SJSA1 (cell line): ENCODE results near the gene SLC25A26. TPM values are rescaled to one million over a fixed set of nuclear protein-coding genes. Genes with fewer than 3 reads are reported as not detected.

Source experiments
- DNase-seq, 2 experiments: peaks; one replicate each; pipeline ENCODE4 v3.0.0-alpha.2; 2015 to 2020; ENCODE audit warnings: low spot score in 2 of 2, low read depth in 1 of 2
- H3K27ac ChIP-seq: fragments of 250-450 bp; sonication (Bioruptor Pico); 2 replicates; pipeline ENCODE4 v1.5.1; 2020; ENCODE audit warnings: mild to moderate bottlenecking, moderate library complexity
- H3K27me3 ChIP-seq: fragments of 250-450 bp; sonication (Bioruptor Pico); replicated peaks from 2 replicates; pipeline ENCODE4 v1.5.1; 2020; ENCODE audit warnings: mild to moderate bottlenecking, moderate library complexity
- H3K36me3 ChIP-seq: fragments of 250-450 bp; sonication (Bioruptor Pico); 2 replicates; pipeline ENCODE4 v1.5.1; 2020; ENCODE audit warnings: mild to moderate bottlenecking
- H3K4me1 ChIP-seq: fragments of 250-450 bp; sonication (Bioruptor Pico); replicated peaks from 2 replicates; pipeline ENCODE4 v1.6.1; 2021; ENCODE audit warnings: mild to moderate bottlenecking
- H3K4me3 ChIP-seq: fragments of 250-450 bp; sonication (Bioruptor Pico); 2 replicates; pipeline ENCODE4 v1.5.1; 2020; ENCODE audit warnings: mild to moderate bottlenecking
- H3K9me3 ChIP-seq: fragments of 250-450 bp; sonication (Bioruptor Pico); replicated peaks from 2 replicates; pipeline ENCODE4 v1.5.1; 2020; ENCODE audit warnings: mild to moderate bottlenecking
- total RNA-seq: library from RNA; depleted of rRNA; stranded (reverse); fragments of >200 nt; shearing (Covaris generic); gene quantifications from 2 replicates; pipeline ENCODE4 v1.2.3, GENCODE V29; 2014

The SLC25A26 gene
- total RNA-seq, 1 experiment from 2014 or later = 16.0 TPM

GRCh38 chr3:66335671-66336070 is 114.9 kb downstream of the SLC25A26 start:
- H3K36me3 ChIP-seq = no peaks in the 10 kb centered on the region; the same call in 1 of the 2 replicates
- H3K4me1 ChIP-seq = peaks cover 36% of the 10 kb centered on the region
- H3K27me3 ChIP-seq = no peaks in the 10 kb centered on the region
- H3K27ac ChIP-seq = peak overlapping the region; percentile 77
- no peaks in the 10 kb centered on the region for H3K9me3 ChIP-seq
- no peak overlapping the region for H3K4me3 ChIP-seq
- no peak for DNase-seq

GRCh38 chr3:66336333-66336766 is 115.5 kb downstream of the SLC25A26 start:
- H3K27me3 ChIP-seq = no peaks in the 10 kb centered on the region
- no peaks in the 10 kb centered on the region for H3K9me3 ChIP-seq
- H3K4me3 ChIP-seq = no peak overlapping the region
- DNase-seq = peak in 1 of 2 experiments; percentile 76
- peak overlapping the region; percentile 77 for H3K27ac ChIP-seq
- peaks cover 42% of the 10 kb centered on the region for H3K4me1 ChIP-seq
- H3K36me3 ChIP-seq = no peaks in the 10 kb centered on the region; the same call in 1 of the 2 replicates

- Histone ChIP-seq H3K27ac (peak overlapping the region; percentile 19; the same call in 1 of the 2 replicates), H3K4me3 (no peak overlapping the region), H3K27me3 (no peaks in the 10 kb centered on the region), H3K36me3 (no peaks in the 10 kb centered on the region), H3K9me3 (no peaks in the 10 kb centered on the region), H3K4me1 (peaks cover 47% of the 10 kb centered on the region)
- peak in 1 of 2 experiments; percentile 31 for DNase-seq
These were observed 118.1 kb downstream of the SLC25A26 start for GRCh38 chr3:66338927-66339326.

- Histone ChIP-seq H3K36me3 (peaks cover 3% of the 10 kb centered on the region; the same call in 1 of the 2 replicates), H3K9me3 (no peaks in the 10 kb centered on the region), H3K27ac (no peak overlapping the region), H3K4me1 (peaks cover 27% of the 10 kb centered on the region), H3K27me3 (no peaks in the 10 kb centered on the region), H3K4me3 (no peak overlapping the region)
- DNase-seq = no peak
These were observed 122.0 kb downstream of the SLC25A26 start for GRCh38 chr3:66342717-66343356.

- Histone ChIP-seq H3K4me3 (no peak overlapping the region), H3K4me1 (peaks cover 22% of the 10 kb centered on the region), H3K27me3 (no peaks in the 10 kb centered on the region), H3K36me3 (peaks cover 3% of the 10 kb centered on the region; the same call in 1 of the 2 replicates), H3K27ac (no peak overlapping the region), H3K9me3 (no peaks in the 10 kb centered on the region)
- DNase-seq = no peak
These were observed 123.6 kb downstream of the SLC25A26 start for GRCh38 chr3:66344391-66344811.

GRCh38 chr3:66344848-66345578 is 124.2 kb downstream of the SLC25A26 start:
- Histone ChIP-seq H3K4me1 (peaks cover 21% of the 10 kb centered on the region), H3K27me3 (no peaks in the 10 kb centered on the region), H3K36me3 (peaks cover 3% of the 10 kb centered on the region; the same call in 1 of the 2 replicates), H3K27ac (no peak overlapping the region), H3K9me3 (no peaks in the 10 kb centered on the region), H3K4me3 (no peak overlapping the region)
- no peak for DNase-seq

GRCh38 chr3:66348704-66349103 is 127.9 kb downstream of the SLC25A26 start:
- H3K9me3 ChIP-seq = no peaks in the 10 kb centered on the region
- H3K27me3 ChIP-seq = no peaks in the 10 kb centered on the region
- H3K27ac ChIP-seq = no peak overlapping the region
- no peak for DNase-seq
- H3K36me3 ChIP-seq = peaks cover 3% of the 10 kb centered on the region; the same call in 1 of the 2 replicates
- no peak overlapping the region for H3K4me3 ChIP-seq
- H3K4me1 ChIP-seq = peaks cover 21% of the 10 kb centered on the region

- peaks cover 3% of the 10 kb centered on the region; the same call in 1 of the 2 replicates for H3K36me3 ChIP-seq
- H3K27ac ChIP-seq = no peak overlapping the region
- peaks cover 27% of the 10 kb centered on the region for H3K4me1 ChIP-seq
- no peaks in the 10 kb centered on the region for H3K27me3 ChIP-seq
- no peaks in the 10 kb centered on the region for H3K9me3 ChIP-seq
- no peak overlapping the region for H3K4me3 ChIP-seq
- no peak for DNase-seq
These were observed 129.8 kb downstream of the SLC25A26 start for GRCh38 chr3:66350601-66351000.

- H3K4me3 ChIP-seq = no peak overlapping the region
- H3K27ac ChIP-seq = peak overlapping the region; percentile 57
- no peak for DNase-seq
- no peaks in the 10 kb centered on the region for H3K27me3 ChIP-seq
- no peaks in the 10 kb centered on the region for H3K9me3 ChIP-seq
- no peaks in the 10 kb centered on the region for H3K36me3 ChIP-seq
- H3K4me1 ChIP-seq = peaks cover 27% of the 10 kb centered on the region
These were observed 132.2 kb downstream of the SLC25A26 start for GRCh38 chr3:66353039-66353438.

GRCh38 chr3:66353530-66353929 is 132.7 kb downstream of the SLC25A26 start:
- Histone ChIP-seq H3K9me3 (no peaks in the 10 kb centered on the region), H3K4me3 (no peak overlapping the region), H3K27me3 (no peaks in the 10 kb centered on the region), H3K36me3 (no peaks in the 10 kb centered on the region), H3K27ac (peak overlapping the region; percentile 57), H3K4me1 (peaks cover 26% of the 10 kb centered on the region)
- peak in 1 of 2 experiments; percentile 52 for DNase-seq

- no peak for DNase-seq
- Histone ChIP-seq H3K9me3 (no peaks in the 10 kb centered on the region), H3K36me3 (no peaks in the 10 kb centered on the region), H3K4me1 (peaks cover 22% of the 10 kb centered on the region), H3K27ac (peak overlapping the region; percentile 57; the same call in 1 of the 2 replicates), H3K27me3 (no peaks in the 10 kb centered on the region), H3K4me3 (no peak overlapping the region)
These were observed 133.2 kb downstream of the SLC25A26 start for GRCh38 chr3:66354001-66354400.

- Histone ChIP-seq H3K9me3 (no peaks in the 10 kb centered on the region), H3K27me3 (no peaks in the 10 kb centered on the region), H3K4me3 (no peak overlapping the region), H3K4me1 (peaks cover 14% of the 10 kb centered on the region), H3K27ac (no peak overlapping the region), H3K36me3 (no peaks in the 10 kb centered on the region)
- DNase-seq = no peak
These were observed 134.6 kb downstream of the SLC25A26 start for GRCh38 chr3:66355394-66355793.

- Histone ChIP-seq H3K27ac (no peak overlapping the region), H3K4me3 (no peak overlapping the region), H3K36me3 (no peaks in the 10 kb centered on the region)
These were observed 135.2 kb downstream of the SLC25A26 start for GRCh38 chr3:66355997-66356396.

GRCh38 chr3:66361356-66361755 is 140.6 kb downstream of the SLC25A26 start:
- Histone ChIP-seq H3K9me3 (no peaks in the 10 kb centered on the region), H3K36me3 (no peaks in the 10 kb centered on the region), H3K4me1 (peaks cover 20% of the 10 kb centered on the region), H3K4me3 (no peak overlapping the region), H3K27ac (no peak overlapping the region), H3K27me3 (no peaks in the 10 kb centered on the region)
- no peak for DNase-seq

More at GRCh38 chr3:66355997-66356396, 135.2 kb downstream of the SLC25A26 start:
- H3K9me3 ChIP-seq = no peaks in the 10 kb centered on the region
- no peak for DNase-seq
- H3K4me1 ChIP-seq = peaks cover 14% of the 10 kb centered on the region
- no peaks in the 10 kb centered on the region for H3K27me3 ChIP-seq
